ENCODE measurements around the gene DNAJB13.
A peak's percentile ranks its signal among the peaks of the same experiment; 100 is the strongest.

DNAJB13 gene

GRCh38 chr11:74001822-74002286 lies 51.0 kb downstream of the DNAJB13 start:
- peak; percentile 55 for DNase-seq

GRCh38 chr11:74002832-74003231 lies 52.0 kb downstream of the DNAJB13 start:
- no peak for DNase-seq

- DNase-seq = no peak
These were observed 53.3 kb downstream of the DNAJB13 start for GRCh38 chr11:74004046-74004695.

DNA sequence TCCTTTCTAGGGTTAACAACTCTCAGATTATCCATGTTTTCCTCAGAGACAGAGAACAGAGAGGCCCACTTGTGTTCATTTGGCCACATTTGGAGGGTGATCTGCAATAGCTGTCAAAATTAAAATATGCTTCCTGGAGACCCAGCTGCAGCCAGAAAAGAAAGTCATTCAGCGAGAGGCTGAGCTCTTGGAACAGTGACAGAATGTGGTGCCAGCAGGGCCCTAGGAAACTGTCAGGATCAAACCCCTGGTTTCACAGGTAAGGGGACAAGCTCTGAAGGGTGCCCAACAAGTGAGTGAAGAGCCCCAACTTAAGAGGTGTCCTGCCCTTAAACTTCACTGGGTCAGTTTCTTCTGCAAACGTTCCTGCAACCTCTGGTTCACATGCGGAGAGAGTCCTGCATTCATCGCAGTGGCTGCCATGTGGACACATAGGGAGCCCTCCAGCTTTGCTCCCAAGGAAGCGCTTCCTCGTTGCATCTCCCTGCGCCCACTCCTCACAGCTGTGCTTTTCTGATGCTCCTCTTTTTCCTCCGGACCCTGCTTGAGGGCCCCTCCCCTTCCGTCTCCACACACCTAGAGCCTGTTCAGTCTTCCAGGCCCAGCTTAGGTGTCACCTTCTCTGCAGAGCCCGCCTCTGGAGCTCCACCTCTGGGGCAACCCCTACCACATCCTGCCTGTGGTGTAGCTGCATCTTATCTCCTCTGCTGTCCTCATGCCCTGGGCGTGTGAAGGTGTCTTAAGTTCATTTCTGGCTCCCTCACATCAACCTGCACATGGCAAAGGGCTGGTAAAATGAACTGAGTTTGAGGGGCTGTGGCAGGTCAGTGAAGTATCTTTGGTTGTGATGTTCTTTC lies 54.2 kb downstream of the DNAJB13 start:
- peak; percentile 87 for DNase-seq

- DNase-seq = no peak
These were observed 55.1 kb downstream of the DNAJB13 start for GRCh38 chr11:74005721-74006517.

DNA sequence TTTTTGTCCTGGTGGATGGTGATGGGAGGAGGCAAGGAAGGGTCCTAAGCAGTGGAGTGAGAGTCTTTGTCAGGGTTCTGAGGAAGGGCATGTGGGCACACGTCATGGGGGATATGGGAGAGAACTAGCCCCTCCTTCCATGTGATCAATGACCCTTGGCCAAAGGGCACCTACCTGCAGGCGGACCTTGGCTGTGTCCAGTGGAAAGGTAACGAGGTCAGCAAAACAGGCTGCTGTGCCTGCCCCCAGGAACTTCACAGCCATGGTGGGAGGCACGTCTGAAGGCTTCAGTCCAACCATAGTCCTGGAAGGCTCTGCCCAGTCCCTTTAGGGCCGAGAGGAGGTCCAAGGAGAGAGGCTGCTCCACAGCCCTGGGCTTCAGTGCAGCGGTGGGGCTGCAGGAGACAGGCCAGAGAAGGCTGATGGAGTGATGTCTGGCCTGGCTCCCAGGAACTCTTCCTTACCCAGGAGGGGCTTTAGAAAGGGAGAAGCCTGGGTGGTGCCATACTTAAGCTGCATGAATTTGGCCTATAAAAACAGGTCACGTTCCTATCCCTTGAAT lies 56.0 kb downstream of the DNAJB13 start:
- no peak for DNase-seq

GRCh38 chr11:74007691-74008372 lies 57.0 kb downstream of the DNAJB13 start:
- no peak for DNase-seq

DNA sequence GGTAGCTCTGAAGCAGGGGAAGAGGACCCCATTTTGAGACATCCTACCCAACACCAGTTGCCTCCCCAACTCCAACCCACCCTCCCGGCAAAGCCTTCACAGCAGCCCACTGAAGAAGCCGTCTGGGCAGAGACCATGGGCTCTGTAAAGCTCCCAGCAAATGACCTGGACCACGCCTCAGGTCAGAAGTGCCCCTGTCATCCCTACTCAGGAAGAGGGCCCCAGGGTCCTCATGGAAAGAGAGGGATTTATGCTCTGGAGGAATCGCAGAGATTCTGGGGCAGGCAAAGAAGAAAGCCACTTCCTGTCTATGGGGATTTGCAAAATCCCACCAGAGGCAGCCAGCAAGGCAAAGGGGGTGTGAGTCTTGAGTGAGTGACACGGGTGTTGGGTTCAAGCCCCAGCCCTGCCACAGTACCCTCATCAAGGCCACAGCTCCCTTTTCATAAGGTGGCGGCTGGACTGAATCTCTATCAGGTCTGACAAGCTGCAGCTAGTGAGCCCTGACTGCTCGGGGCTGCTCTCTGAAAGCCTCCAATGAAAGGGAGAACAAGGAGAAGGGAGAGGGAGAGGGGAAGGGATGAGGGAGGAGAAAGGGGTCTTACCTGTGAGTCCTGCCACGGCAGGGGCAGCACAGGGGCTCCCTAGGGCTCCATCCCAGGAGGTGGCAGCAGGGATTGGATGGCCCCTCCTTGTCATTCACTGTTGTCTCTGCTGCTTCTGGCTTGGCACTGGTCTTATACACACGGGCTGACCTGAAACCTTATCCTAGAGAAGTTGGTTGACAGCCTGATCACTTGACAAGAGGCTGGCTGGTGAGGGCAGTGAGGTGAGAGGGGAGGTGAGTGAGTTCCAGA lies 57.8 kb downstream of the DNAJB13 start, which contains the start of gene UCP3:
UCP3 (minus strand) TSS at position 713 of the 857 bp plus-strand sequence. CDS start 2,043 bp downstream, outside the sequence.
- DNase-seq = no peak

DNA sequence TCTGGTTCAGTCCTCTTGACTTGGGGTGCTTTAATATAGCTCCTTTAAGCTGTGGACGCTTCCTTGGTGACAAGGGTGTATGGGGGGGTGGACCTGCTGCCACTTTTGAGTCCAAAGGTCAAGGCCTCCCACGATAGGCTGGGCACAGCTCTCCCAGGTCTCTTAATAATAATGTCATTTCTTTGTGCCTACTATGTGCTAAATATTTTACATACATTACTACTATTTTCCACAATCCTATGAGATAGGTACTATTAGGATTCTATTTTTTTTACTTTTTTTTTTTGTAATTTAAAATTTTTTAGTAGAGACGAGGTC lies 58.4 kb downstream of the DNAJB13 start:
- DNase-seq = no peak

GRCh38 chr11:74009675-74010305 lies 59.0 kb downstream of the DNAJB13 start:
- peak; percentile 42 for DNase-seq

DNA sequence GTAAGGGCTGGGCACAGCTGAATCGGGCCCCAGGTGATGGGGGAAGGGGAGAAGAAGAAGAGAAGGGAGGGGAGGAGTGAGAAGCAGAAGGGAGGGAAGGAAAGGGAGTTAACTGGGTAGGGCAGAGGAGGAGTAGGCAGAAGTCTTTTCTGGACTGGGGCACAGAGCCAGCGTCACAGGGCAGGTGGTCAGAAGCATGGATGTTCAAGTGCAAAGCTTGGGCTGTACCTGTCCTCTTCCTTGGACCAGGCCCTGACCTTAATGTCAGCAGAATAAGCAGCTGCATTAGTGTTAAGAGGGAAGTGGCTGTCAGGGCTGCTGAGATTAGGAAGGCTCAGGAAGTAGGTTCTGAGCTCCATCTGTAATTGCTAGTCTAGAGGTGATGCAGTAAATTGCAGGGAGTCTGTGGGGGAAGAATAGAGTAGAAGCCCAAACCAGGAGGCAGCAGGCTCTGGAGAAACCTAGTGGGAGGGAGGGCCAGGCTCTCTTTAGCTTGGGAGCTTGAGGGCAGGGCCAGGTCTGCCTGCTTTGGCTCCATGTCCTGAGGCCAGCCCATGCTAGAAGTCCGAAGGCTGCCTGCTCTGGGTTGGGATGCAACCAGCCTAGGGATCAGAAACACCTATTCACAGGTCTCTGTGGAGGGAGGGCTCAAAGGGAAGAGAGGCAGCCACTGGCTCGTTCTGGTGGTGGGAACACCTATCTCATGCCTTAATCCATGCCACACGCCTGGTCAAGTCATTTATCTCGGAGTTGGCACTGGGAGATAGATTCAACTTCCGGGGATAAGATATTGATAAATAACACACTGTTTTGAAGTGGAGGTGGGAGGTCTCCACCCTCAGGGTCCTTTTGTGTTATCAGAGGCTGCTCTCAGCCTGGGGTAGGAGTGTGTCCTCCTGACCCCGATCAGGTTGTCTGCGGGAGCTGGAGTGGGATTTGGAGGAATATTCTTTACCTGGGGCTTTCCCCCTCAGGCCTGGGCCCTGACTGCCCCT lies 59.8 kb downstream of the DNAJB13 start:
- DNase-seq = peak; percentile 59

DNA sequence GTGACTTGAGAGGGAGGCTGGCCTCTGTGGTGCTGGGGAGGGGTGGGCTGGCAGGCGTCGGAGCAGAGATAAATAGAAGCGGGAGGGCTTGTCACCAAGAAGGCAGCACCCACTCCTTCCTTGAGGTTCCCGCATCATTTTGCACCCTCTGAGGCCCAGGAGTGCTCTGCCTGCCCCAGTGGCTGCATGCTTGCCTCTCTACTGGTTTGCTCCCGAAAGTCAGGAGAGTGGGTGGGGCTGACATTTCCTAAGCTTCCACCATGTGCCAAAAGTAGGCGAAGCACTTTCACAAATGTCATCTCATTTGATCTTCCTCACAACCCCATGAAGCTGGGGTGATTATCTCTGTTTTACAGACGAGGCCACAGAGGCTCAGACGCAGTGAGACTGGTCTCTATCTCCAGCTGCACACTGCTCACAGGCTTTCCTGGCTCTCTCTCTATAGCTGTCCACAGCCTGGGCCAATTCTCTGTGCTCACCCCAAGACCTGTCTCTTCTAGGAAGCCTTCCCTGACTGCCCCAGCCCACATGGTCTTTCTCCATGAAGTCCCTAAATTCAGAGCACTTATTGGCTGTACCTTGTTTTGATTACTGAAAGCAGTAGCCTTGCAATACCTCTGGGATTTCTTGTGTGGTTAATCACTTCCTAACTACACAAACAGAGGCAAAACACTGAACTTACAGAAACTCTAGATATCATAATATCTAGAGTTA lies 60.7 kb downstream of the DNAJB13 start:
- peak; percentile 98 for DNase-seq

- no peak for DNase-seq
These were observed 61.4 kb downstream of the DNAJB13 start for GRCh38 chr11:74012074-74012809.

- no peak for DNase-seq
These were observed 62.3 kb downstream of the DNAJB13 start for GRCh38 chr11:74013141-74013540.

DNA sequence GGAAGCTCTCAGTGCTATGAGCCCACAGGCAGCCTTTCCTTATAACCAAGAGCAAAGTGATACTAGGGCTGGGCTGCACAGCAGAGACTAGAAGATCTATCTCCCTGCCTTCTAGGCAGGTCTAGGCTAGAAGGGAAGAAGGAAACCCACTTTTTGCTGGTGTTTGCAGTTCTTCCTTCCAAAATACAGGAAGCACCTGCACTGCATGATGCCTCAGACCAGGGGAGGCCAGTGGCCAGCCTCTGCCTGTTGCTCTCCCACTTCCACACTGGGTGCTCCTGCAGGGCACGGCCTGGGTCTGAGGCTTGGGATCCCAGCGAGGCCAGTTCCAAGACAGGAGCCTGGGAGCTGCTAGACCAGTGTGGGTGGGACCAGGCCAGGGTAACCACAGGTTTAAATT lies 64.1 kb downstream of the DNAJB13 start:
- DNase-seq = peak; percentile 32

- DNase-seq = peak; percentile 90
These were observed 65.3 kb downstream of the DNAJB13 start for GRCh38 chr11:74015919-74016684.

DNA sequence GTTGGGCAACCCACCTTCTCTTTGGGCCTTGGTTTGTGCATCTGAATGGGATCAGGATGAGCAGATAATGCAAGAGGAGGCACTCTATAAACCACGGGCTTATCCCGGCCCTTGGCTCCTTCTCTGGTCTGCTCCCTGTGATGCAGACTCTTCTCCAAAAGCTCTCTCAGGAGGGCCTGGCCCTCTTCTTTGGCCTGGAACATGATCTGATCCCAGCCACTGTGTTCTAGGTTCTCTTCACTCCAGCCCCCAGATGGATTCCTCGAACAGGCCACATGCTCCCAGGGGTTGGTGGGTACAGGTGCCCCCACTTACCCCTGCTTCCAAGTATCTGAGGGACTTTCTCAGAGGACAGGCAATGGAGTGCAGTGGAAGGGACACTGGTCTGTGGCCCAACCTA lies 66.8 kb downstream of the DNAJB13 start:
- no peak for DNase-seq

Measured in hematopoietic multipotent progenitor cell treated with erythropoietin and hydrocortisone succinate and interleukin-3 and kit ligand, for 4 days (in vitro differentiated cells).